ENCODE measurements around the gene NRP1. TPM values are rescaled to one million over a fixed set of nuclear protein-coding genes. Genes with fewer than 3 reads are reported as not detected.
"Not testable (repeated sequence)": the region's sequence is repeated elsewhere in the genome, so short reads cannot be mapped to it uniquely, and the experiment has no call there.

Gene NRP1
- total RNA-seq, 2 experiments from 2014 or later, result 0.06 TPM; not detected in 1

- H3K4me1 Mint-ChIP-seq (ENCODE audit: low read depth), result peaks cover 62% of the 10 kb centered on the region
- ChIA-PET CTCF (no interaction called here), POLR2A (interaction anchor here (1.3 to 1.5 kb wide), 2 partner anchors 14 to 33 kb away, joined by 4 read pairs; no protein-coding TSS in a partner anchor)
- no peak for ATAC-seq (ENCODE audit: poor library complexity)
- H3K9me3 ChIP-seq (ENCODE audit: control insufficient read depth in 1 of 2, insufficient read depth in 1 of 2, low read length in 2 of 2), result no peaks in the 10 kb centered on the region
- DNase-seq, result no peak
- no peaks in the 10 kb centered on the region for H3K27me3 Mint-ChIP-seq
- intact Hi-C loops (cut with DNase I, micrococcal nuclease), result loop anchor here in 1 of 2 experiments (10.0 kb wide), 1 partner anchor 787 kb away; no protein-coding TSS in a partner anchor
- H3K27ac ChIP-seq (ENCODE audit: low read depth in 1 of 2, low read length in 2 of 2), result no peak overlapping the region
- no peaks in the 10 kb centered on the region for H3K9me3 Mint-ChIP-seq
- TF ChIP-seq CTCF (IDR thresholded peaks at IDR 0.05), result no peak
- H3K4me1 ChIP-seq (ENCODE audit: insufficient read depth, low read length), result peaks cover 80% of the 10 kb centered on the region
- H3K36me3 Mint-ChIP-seq (ENCODE audit: low read depth), result no peaks in the 10 kb centered on the region
- no peak overlapping the region for H3K4me3 Mint-ChIP-seq
- no peak overlapping the region for H3K4me3 ChIP-seq (ENCODE audit: low read length)
- no peaks in the 10 kb centered on the region for H3K27me3 ChIP-seq (ENCODE audit: control insufficient read depth in 1 of 2, insufficient read depth in 2 of 2, low read length in 2 of 2)
- no peak overlapping the region for H3K27ac Mint-ChIP-seq
- no peaks in the 10 kb centered on the region for H3K36me3 ChIP-seq (ENCODE audit: insufficient read depth, low read length)
Measured at GRCh38 chr10:33142295-33142694, 192.2 kb downstream of the NRP1 start.

GRCh38 chr10:33141251-33141650 is 193.2 kb downstream of the NRP1 start:
- intact Hi-C loops (cut with DNase I, micrococcal nuclease), result loop anchor here in 1 of 2 experiments (10.0 kb wide), 1 partner anchor 786 kb away; no protein-coding TSS in a partner anchor
- Mint-ChIP-seq H3K4me1 (ENCODE audit: low read depth) (peaks cover 69% of the 10 kb centered on the region), H3K27me3 (no peaks in the 10 kb centered on the region), H3K9me3 (no peaks in the 10 kb centered on the region), H3K4me3 (peak overlapping the region; percentile 55), H3K27ac (peak overlapping the region; percentile 93), H3K36me3 (ENCODE audit: low read depth) (no peaks in the 10 kb centered on the region)
- Histone ChIP-seq H3K27ac (ENCODE audit: low read depth in 1 of 2, low read length in 2 of 2) (no peak overlapping the region), H3K4me3 (ENCODE audit: low read length) (no peak overlapping the region), H3K9me3 (ENCODE audit: control insufficient read depth in 1 of 2, insufficient read depth in 1 of 2, low read length in 2 of 2) (no peaks in the 10 kb centered on the region), H3K27me3 (ENCODE audit: control insufficient read depth in 1 of 2, insufficient read depth in 2 of 2, low read length in 2 of 2) (no peaks in the 10 kb centered on the region), H3K36me3 (ENCODE audit: insufficient read depth, low read length) (no peaks in the 10 kb centered on the region), H3K4me1 (ENCODE audit: insufficient read depth, low read length) (peaks cover 87% of the 10 kb centered on the region)
- ATAC-seq (ENCODE audit: poor library complexity) (no peak), DNase-seq (no peak)
- POLR2A ChIA-PET, result no interaction called here
- CTCF ChIA-PET, result interaction anchor here (0.8 to 3.2 kb wide), 2 partner anchors 14 to 25 kb away, joined by 5 to 16 read pairs; no protein-coding TSS in a partner anchor
- TF ChIP-seq CTCF (IDR thresholded peaks at IDR 0.05), result no peak

DNA sequence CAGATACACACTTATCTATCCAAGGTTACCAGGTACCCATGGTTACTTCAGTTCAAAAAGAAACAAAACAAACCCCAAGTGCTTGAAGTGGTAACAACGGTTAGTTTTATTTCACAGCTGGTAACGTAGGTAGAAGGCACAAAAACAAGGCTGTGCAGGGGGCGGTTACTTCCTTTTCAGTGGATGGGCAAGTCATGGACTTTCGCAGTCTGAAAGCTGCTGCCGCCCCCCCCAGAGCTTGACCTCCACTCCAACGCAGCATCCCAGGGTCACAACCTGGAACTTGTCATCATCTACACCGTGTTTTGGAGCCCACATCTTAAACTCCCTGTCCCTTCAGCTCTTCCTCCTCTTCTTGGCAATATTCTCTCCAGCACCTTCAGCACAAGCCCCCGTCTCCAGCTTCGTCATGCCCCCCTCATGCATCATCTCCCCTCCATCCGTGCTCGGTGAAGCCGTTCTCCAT is 195.3 kb downstream of the NRP1 start:
- DNase-seq, result peak; percentile 54 to 96 (median 71)
- Histone ChIP-seq H3K9me3 (ENCODE audit: control insufficient read depth in 1 of 2, insufficient read depth in 1 of 2, low read length in 2 of 2) (no peaks in the 10 kb centered on the region), H3K27me3 (ENCODE audit: control insufficient read depth in 1 of 2, insufficient read depth in 2 of 2, low read length in 2 of 2) (no peaks in the 10 kb centered on the region), H3K4me1 (ENCODE audit: insufficient read depth, low read length) (peaks cover 94% of the 10 kb centered on the region), H3K36me3 (ENCODE audit: insufficient read depth, low read length) (no peaks in the 10 kb centered on the region), H3K4me3 (ENCODE audit: low read length) (peak overlapping the region; percentile 4), H3K27ac (ENCODE audit: low read depth in 1 of 2, low read length in 2 of 2) (peak overlapping the region; percentile 71 to 93)
- no peaks in the 10 kb centered on the region for H3K27me3 Mint-ChIP-seq
- H3K9me3 Mint-ChIP-seq, result no peaks in the 10 kb centered on the region
- ChIA-PET POLR2A (interaction anchor here (0.6 to 3.4 kb wide), 29 partner anchors 9 to 808 kb away, joined by 3 to 68 read pairs (median 4); no protein-coding TSS in a partner anchor), CTCF (interaction anchor here (1.0 to 3.2 kb wide), 5 partner anchors 12 to 130 kb away, joined by 9 to 17 read pairs (median 12); no protein-coding TSS in a partner anchor)
- ATAC-seq (ENCODE audit: poor library complexity), result peak; percentile 75
- H3K27ac Mint-ChIP-seq, result peak overlapping the region; percentile 93
- no peak for TF ChIP-seq CTCF (IDR thresholded peaks at IDR 0.05)
- peaks cover 4% of the 10 kb centered on the region for H3K36me3 Mint-ChIP-seq (ENCODE audit: low read depth)
- peak overlapping the region; percentile 71 for H3K4me3 Mint-ChIP-seq
- intact Hi-C loops (cut with DNase I, micrococcal nuclease), result loop anchor here in 1 of 2 experiments (1.0 to 10.0 kb wide), 5 partner anchors 16 to 1214 kb away; partner anchors contain the start of genes ARHGAP12 and ITGB1
- H3K4me1 Mint-ChIP-seq (ENCODE audit: low read depth), result peaks cover 77% of the 10 kb centered on the region

- H3K27me3 Mint-ChIP-seq; H3K36me3 ChIP-seq (ENCODE audit: insufficient read depth, low read length); H3K27me3 ChIP-seq (ENCODE audit: control insufficient read depth in 1 of 2, insufficient read depth in 2 of 2, low read length in 2 of 2); H3K36me3 Mint-ChIP-seq (ENCODE audit: low read depth); H3K4me3 ChIP-seq (ENCODE audit: low read length); DNase-seq; H3K9me3 ChIP-seq (ENCODE audit: control insufficient read depth in 1 of 2, insufficient read depth in 1 of 2, low read length in 2 of 2); ATAC-seq (ENCODE audit: poor library complexity); H3K9me3 Mint-ChIP-seq: not testable (repeated sequence)
- peaks cover 80% of the 10 kb centered on the region for H3K4me1 Mint-ChIP-seq (ENCODE audit: low read depth)
- peaks cover 97% of the 10 kb centered on the region for H3K4me1 ChIP-seq (ENCODE audit: insufficient read depth, low read length)
- CTCF ChIA-PET, result interaction anchor here (1.0 to 3.2 kb wide), 5 partner anchors 12 to 129 kb away, joined by 9 to 17 read pairs (median 12); no protein-coding TSS in a partner anchor
- H3K27ac ChIP-seq (ENCODE audit: low read depth in 1 of 2, low read length in 2 of 2), result peak overlapping the region; percentile 71 to 93
- intact Hi-C loops (cut with DNase I, micrococcal nuclease), result loop anchor here in 1 of 2 experiments (1.0 to 10.0 kb wide), 5 partner anchors 16 to 1214 kb away; partner anchors contain the start of genes ARHGAP12 and ITGB1
- H3K4me3 Mint-ChIP-seq, result peak overlapping the region; percentile 71
- POLR2A ChIA-PET, result interaction anchor here (0.6 to 3.4 kb wide), 26 partner anchors 9 to 807 kb away, joined by 3 to 68 read pairs (median 4); no protein-coding TSS in a partner anchor
- peak overlapping the region; percentile 93 for H3K27ac Mint-ChIP-seq
Measured at GRCh38 chr10:33138686-33139085, 195.8 kb downstream of the NRP1 start.
